HG02884 (cell line): ENCODE measurements around the gene DHRS4L2.
"Not testable (repeated sequence)": the region's sequence is repeated elsewhere in the genome, so short reads cannot be mapped to it uniquely, and the experiment has no call there.

Experiments used
- ATAC-seq: cut with Tn5 transposase; IDR thresholded peaks from one replicate; pipeline ENCODE4 v1.9.1; 2021; ENCODE audit warnings: mild to moderate bottlenecking, moderate library complexity; ENCODE audit not compliant: unreplicated experiment

The DHRS4L2 gene

GRCh38 chr14:23970283-23970659, 18.5 kb upstream of the DHRS4L2 start:
- not testable (repeated sequence) for ATAC-seq

- ATAC-seq = not testable (repeated sequence)
Measured at GRCh38 chr14:23973178-23973577, 15.6 kb upstream of the DHRS4L2 start.

GRCh38 chr14:23974041-23974440, 14.7 kb upstream of the DHRS4L2 start:
- ATAC-seq = not testable (repeated sequence)

- not testable (repeated sequence) for ATAC-seq
Measured at GRCh38 chr14:23977208-23977607, 11.5 kb upstream of the DHRS4L2 start.

- not testable (repeated sequence) for ATAC-seq
Measured at GRCh38 chr14:23981951-23982813, 6.5 kb upstream of the DHRS4L2 start.

GRCh38 chr14:23984891-23985602, 3.7 kb upstream of the DHRS4L2 start:
- no peak for ATAC-seq

- ATAC-seq = peak; percentile 5
Measured at GRCh38 chr14:23988223-23988606, 514 bp upstream of the DHRS4L2 start.

GRCh38 chr14:23989734-23990445, 1.2 kb downstream of the DHRS4L2 start:
- ATAC-seq = not testable (repeated sequence)

- ATAC-seq = not testable (repeated sequence)
Measured at GRCh38 chr14:23990961-23991360, 2.2 kb downstream of the DHRS4L2 start.

- ATAC-seq = not testable (repeated sequence)
Measured at GRCh38 chr14:23993042-23993441, 4.3 kb downstream of the DHRS4L2 start.

- ATAC-seq = not testable (repeated sequence)
Measured at GRCh38 chr14:23996009-23996408, 7.3 kb downstream of the DHRS4L2 start.

GRCh38 chr14:23996825-23997224, 8.1 kb downstream of the DHRS4L2 start:
- ATAC-seq = not testable (repeated sequence)

- not testable (repeated sequence) for ATAC-seq
Measured at GRCh38 chr14:23999640-24000039, 10.9 kb downstream of the DHRS4L2 start.

GRCh38 chr14:24001078-24001477, 12.3 kb downstream of the DHRS4L2 start:
- ATAC-seq = not testable (repeated sequence)

GRCh38 chr14:24001679-24002078, 12.9 kb downstream of the DHRS4L2 start:
- not testable (repeated sequence) for ATAC-seq

GRCh38 chr14:24006471-24006816, 17.7 kb downstream of the DHRS4L2 start:
- ATAC-seq = not testable (repeated sequence)

- ATAC-seq = not testable (repeated sequence)
Measured at GRCh38 chr14:24006817-24007652, 18.3 kb downstream of the DHRS4L2 start.

- no peak for ATAC-seq
Measured at GRCh38 chr14:24011051-24011450, 22.3 kb downstream of the DHRS4L2 start.

- not testable (repeated sequence) for ATAC-seq
Measured at GRCh38 chr14:24012726-24013273, 24.1 kb downstream of the DHRS4L2 start.
